HepG2 (cell line): ENCODE measurements around the gene SLC2A14. TPM values are rescaled to one million over a fixed set of nuclear protein-coding genes. Genes with fewer than 3 reads are reported as not detected.

Experiments
- ATAC-seq: fragments of 200-7000 bp; cut with Tn5 transposase; 3 replicates; pipeline ENCODE4 v1.9.1; 2020; ENCODE audit warnings: mild to moderate bottlenecking, moderate library complexity
- BruUV-seq: library from RNA; stranded (reverse); fragments of 400-500 nt; replicated peaks from 2 replicates; lab custom pipeline; 2021; lab: Mats Ljungman, UMichigan
- CTCF ChIA-PET: fragments of 300-600 bp; formaldehyde crosslinking; extraction: SDS; loops from one replicate; lab custom pipeline; 2021; ENCODE audit warnings: low total read pairs, inconsistent platforms, low intra/inter-chr PET ratio; lab: Yijun Ruan, JAX
- POLR2A ChIA-PET: fragments of 350-600 bp; sonication (Branson Sonifier 250); formaldehyde crosslinking; loops from one replicate; lab custom pipeline; 2020; ENCODE audit warnings: antibody characterized with exemption, inconsistent platforms; lab: Yijun Ruan, JAX
- DNase-seq: peaks from one replicate; pipeline ENCODE4 v3.0.0-alpha.2; 2015; ENCODE audit warnings: low spot score
- FAIRE-seq: peaks from 3 replicates; lab custom pipeline; 2011; peaks lifted over from hg19 to GRCh38; lab: Jason Lieb, UNC
- H2AFZ ChIP-seq: one replicate; pipeline ENCODE4 v1.6.1; 2011; ENCODE audit warnings: low read length, inconsistent platforms
- H3K27ac ChIP-seq: fragments of 300-600 bp; 3 replicates; pipeline ENCODE4 v1.8.0; 2011; ENCODE audit warnings: mixed run types, mild to moderate bottlenecking, mixed read lengths, low read length, inconsistent platforms; ENCODE audit not compliant: insufficient read depth; ENCODE audit errors: extremely low read length
- H3K27me3 ChIP-seq, 2 experiments: fragments of 200-600 bp in 1 of 2; 2 replicates in 1 of 2; 3 replicates in 1 of 2; pipeline versions ENCODE4 v1.6.0 to v1.8.0; 2011; ENCODE audit warnings: low read length in 2 of 2, mild to moderate bottlenecking in 2 of 2, moderate library complexity in 2 of 2, inconsistent platforms in 1 of 2; ENCODE audit not compliant: insufficient read depth in 2 of 2, control insufficient read depth in 1 of 2
- H3K36me3 ChIP-seq, 2 experiments: fragments of 200-600 bp in 1 of 2; replicated peaks in 1 of 2; 2 replicates in 1 of 2; 3 replicates in 1 of 2; pipeline versions ENCODE4 v1.5.1 to v1.8.0; 2011; ENCODE audit warnings: low read length in 2 of 2, inconsistent platforms in 1 of 2; ENCODE audit not compliant: insufficient read depth in 2 of 2, control insufficient read depth in 1 of 2
- H3K4me1 ChIP-seq: 2 replicates; pipeline ENCODE4 v1.5.1; 2012; ENCODE audit warnings: low read length, inconsistent platforms; ENCODE audit not compliant: insufficient read depth
- H3K4me2 ChIP-seq: 2 replicates; pipeline ENCODE4 v1.6.0; 2011; ENCODE audit warnings: low read depth, low read length, inconsistent platforms
- H3K4me3 ChIP-seq, 3 experiments: fragments of 200-600 bp in 1 of 3; sonication (generic), shearing (Covaris generic) in 1 of 3; replicated peaks in 1 of 3; 2 replicates each; pipeline ENCODE4 v1.5.1; 2011 to 2016; ENCODE audit warnings: low read length in 3 of 3, inconsistent platforms in 2 of 3, low read depth in 2 of 3, mild to moderate bottlenecking in 2 of 3, control low read depth in 1 of 3, mixed read lengths in 1 of 3; ENCODE audit not compliant: insufficient read depth in 1 of 3
- H3K79me2 ChIP-seq: one replicate; pipeline ENCODE4 v1.6.1; 2011; ENCODE audit warnings: low read length, inconsistent platforms; ENCODE audit not compliant: insufficient read depth
- H3K9ac ChIP-seq: 2 replicates; pipeline ENCODE4 v1.6.0; 2011; ENCODE audit warnings: mild to moderate bottlenecking, low read depth, low read length, inconsistent platforms; ENCODE audit not compliant: insufficient read depth
- H3K9me3 ChIP-seq: 2 replicates; pipeline ENCODE4 v1.5.1; 2012; ENCODE audit warnings: mild to moderate bottlenecking, low read length
- H4K20me1 ChIP-seq: 2 replicates; pipeline ENCODE4 v1.6.0; 2011; ENCODE audit warnings: inconsistent platforms, mild to moderate bottlenecking, low read length, moderate library complexity; ENCODE audit not compliant: insufficient read depth
- HNF4A ChIP-seq: sonication (generic); formaldehyde crosslinking; IDR thresholded peaks from 2 replicates; pipeline ENCODE4 v1.4.0; 2020; ENCODE audit warnings: missing genetic modification reagents
- ZFP82 ChIP-seq: sonication (generic); formaldehyde crosslinking; IDR thresholded peaks from 2 replicates; pipeline ENCODE4 v1.5.1; 2020; ENCODE audit warnings: mild to moderate bottlenecking, missing genetic modification reagents, borderline replicate concordance
- ZNF343 ChIP-seq: sonication (generic); formaldehyde crosslinking; IDR thresholded peaks from 2 replicates; pipeline ENCODE4 v1.4.0; 2020; ENCODE audit warnings: mild to moderate bottlenecking, missing genetic modification reagents
- ZNF850 ChIP-seq: sonication (generic); formaldehyde crosslinking; conservative IDR thresholded peaks from 2 replicates; pipeline ENCODE4 v1.9.0; 2021; ENCODE audit warnings: mild to moderate bottlenecking, missing genetic modification reagents
- WGBS: methylation state at CpG from one replicate; pipeline ENCODE4 v1.1.6; 2017; ENCODE audit warnings: low lambda C conversion rate; 5-methylcytosine and 5-hydroxymethylcytosine counted together
- in situ Hi-C: cut with HindIII; loops from 2 replicates; pipeline ENCODE4 v1.10.0; 2017; ENCODE audit warnings: low pct_unique_long_range_greater_than_20kb; ENCODE audit not compliant: extremely low pct_ligation_motif_present
- intact Hi-C: fragments of 100-400 bp; cut with micrococcal nuclease; formaldehyde crosslinking; loops from one replicate; pipeline ENCODE4 v1.10.0; 2022; ENCODE audit not compliant: unreplicated experiment
- polyA plus RNA-seq, 8 experiments: library from polyadenylated mRNA; depleted of rRNA in 3 of 8; stranded (reverse) in 7 of 8; unstranded in 1 of 8; fragments of >200 nt; fragmentation: Illumina TruSeq in 4 of 8; extraction: Trizol in 4 of 8; gene quantifications; 2 replicates each; pipeline versions ENCODE4 v1.2.1 to v1.2.3, GENCODE V29; 2011 to 2016; ENCODE audit warnings: low read depth in 4 of 8, missing spikeins in 1 of 8, mixed read lengths in 1 of 8; ENCODE audit not compliant: insufficient read depth in 1 of 8
- total RNA-seq, 5 experiments: library from RNA; depleted of rRNA; stranded (reverse); fragments of >200 nt; fragmentation: Illumina TruSeq; extraction: Trizol; gene quantifications; 2 replicates each; pipeline ENCODE4 v1.2.3, GENCODE V29; 2016; ENCODE audit warnings: low read depth in 1 of 5
- TF ChIP-seq, protein P1 (sequence below): sonication (generic); formaldehyde crosslinking; IDR thresholded peaks from 2 replicates; pipeline ENCODE4 v1.9.0; 2022; ENCODE audit warnings: low read depth, missing genetic modification reagents

Gene SLC2A14
- total and polyA plus RNA-seq, 2 of the 13 experiments (the other 11 are each of a cell fraction or from before 2014, with no cell fraction given) = 7.7 to 39.0 TPM

DNA sequence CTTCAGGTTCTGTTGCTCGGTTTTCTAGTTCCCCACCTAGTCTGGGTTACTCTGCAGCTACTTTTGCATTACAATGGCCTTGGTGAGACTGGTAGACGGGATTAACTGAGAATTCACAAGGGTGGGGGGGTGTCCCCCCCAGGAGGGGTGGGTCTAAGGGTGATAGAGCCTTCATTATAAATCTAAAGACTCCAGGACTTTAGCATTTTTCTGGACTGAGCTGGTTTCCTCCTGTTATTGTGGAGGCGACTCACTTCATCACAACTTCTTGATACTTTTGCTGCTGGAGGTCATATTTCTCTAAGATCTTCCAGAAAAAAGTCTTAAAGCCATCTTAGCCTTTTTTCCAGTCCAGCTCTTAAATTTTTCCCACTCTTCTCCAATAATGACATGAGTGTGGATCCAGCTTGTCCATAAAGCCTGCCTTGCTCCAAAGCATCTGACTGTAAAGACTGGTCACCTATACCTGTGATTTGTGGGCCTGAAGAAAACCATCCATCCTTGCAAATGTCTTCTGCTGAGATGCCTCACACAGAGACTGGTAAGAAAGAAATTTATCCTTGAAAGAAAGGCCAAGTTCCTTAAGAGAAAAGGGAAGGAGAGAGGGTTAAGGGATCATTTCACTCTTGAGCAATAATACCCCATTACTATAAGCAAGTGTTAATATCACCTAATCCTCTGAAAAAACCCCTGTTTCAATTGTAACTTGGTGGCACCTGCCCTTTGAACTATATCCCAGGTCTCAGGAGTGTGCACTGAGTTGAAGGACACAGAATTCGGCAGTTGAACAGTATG is 19.7 kb upstream of the SLC2A14 start:
- TF ChIP-seq ZFP82 (CRISPR knock-in tag) = no peak
- no peak for TF ChIP-seq ZNF850 (CRISPR knock-in tag)
- peak; percentile 47; the same call in 1 of the 2 replicates for TF ChIP-seq HNF4A (CRISPR knock-in tag)
- TF ChIP-seq, protein P1, sequence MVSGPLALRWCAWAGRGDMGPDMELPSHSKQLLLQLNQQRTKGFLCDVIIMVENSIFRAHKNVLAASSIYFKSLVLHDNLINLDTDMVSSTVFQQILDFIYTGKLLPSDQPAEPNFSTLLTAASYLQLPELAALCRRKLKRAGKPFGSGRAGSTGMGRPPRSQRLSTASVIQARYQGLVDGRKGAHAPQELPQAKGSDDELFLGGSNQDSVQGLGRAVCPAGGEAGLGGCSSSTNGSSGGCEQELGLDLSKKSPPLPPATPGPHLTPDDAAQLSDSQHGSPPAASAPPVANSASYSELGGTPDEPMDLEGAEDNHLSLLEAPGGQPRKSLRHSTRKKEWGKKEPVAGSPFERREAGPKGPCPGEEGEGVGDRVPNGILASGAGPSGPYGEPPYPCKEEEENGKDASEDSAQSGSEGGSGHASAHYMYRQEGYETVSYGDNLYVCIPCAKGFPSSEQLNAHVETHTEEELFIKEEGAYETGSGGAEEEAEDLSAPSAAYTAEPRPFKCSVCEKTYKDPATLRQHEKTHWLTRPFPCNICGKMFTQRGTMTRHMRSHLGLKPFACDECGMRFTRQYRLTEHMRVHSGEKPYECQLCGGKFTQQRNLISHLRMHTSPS = no peak
- no peak for TF ChIP-seq ZNF343 (CRISPR knock-in tag)
- H3K79me2 ChIP-seq = peaks cover 30% of the 10 kb centered on the region
- FAIRE-seq (no peak), DNase-seq (no peak), ATAC-seq (no peak)
- H3K4me3 ChIP-seq = no peak overlapping the region
- H2AFZ ChIP-seq = no peak overlapping the region
- CTCF ChIA-PET = no interaction called here
- POLR2A ChIA-PET = interaction anchor here (3.0 kb wide), 1 partner anchor 13 kb away, joined by 58 read pairs; no protein-coding TSS in a partner anchor
- no peaks in the 10 kb centered on the region; a peak in 1 of 5 replicates for H3K27me3 ChIP-seq
- H3K9ac ChIP-seq = peak overlapping the region; percentile 84
- peak overlapping the region; percentile 99 for H3K27ac ChIP-seq
- no TSS peak for BruUV-seq
- 69% methylated on average over 4 of the region's 4 CpGs for WGBS
- H3K9me3 ChIP-seq = no peaks in the 10 kb centered on the region
- H3K4me2 ChIP-seq = no peak overlapping the region
- H3K4me1 ChIP-seq = peaks cover 64% of the 10 kb centered on the region
- intact Hi-C loops = no loop called here
- H3K36me3 ChIP-seq = no peaks in the 10 kb centered on the region
- in situ Hi-C loops = no loop called here
- no peaks in the 10 kb centered on the region for H4K20me1 ChIP-seq
